ENCODE measurements around the gene SLC2A1. TPM values are rescaled to one million over a fixed set of nuclear protein-coding genes. Genes with fewer than 3 reads are reported as not detected.

SLC2A1 gene
- total and polyA plus RNA-seq, 11 donors = 10.6 to 196 (median 29.9) TPM

DNA sequence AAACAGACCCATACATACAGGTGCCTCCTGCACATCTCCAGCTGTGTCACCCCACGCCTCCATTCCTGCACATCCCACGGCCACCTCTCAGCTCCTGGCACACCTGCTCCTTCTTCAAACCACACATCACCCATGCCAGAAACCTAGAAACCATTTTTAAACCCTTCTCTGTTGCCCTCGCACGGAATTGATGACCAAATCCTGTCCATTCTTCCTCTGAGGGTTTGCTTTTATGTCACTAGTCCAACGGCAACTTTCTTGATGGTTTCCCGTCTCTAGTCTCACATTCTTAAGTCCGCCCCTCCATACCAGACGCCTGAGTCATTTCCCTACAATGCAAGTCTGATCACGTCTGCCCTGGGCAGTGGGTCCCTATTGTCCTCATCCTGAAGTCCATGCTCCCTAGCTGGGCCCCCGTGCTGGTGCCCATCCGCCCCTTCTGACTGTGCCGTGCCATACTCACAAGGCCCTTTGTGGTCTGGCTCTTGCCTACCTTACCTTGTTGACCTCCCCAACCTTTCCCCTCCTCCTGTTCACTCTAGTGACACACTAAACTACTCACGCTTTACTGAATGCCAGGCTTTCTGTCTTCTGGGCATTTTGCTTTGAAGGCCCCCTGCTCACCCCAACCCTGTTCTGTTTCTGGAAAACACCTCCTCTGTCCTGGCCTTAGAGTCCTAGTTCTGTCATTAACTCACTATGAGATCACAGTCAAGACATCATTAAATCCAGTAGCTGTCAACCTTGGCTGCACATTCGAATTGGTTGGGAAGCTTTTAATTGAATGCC lies 17.6 kb downstream of the SLC2A1 start:
- 52 to 62% (median 55%) methylated on average over 14 of the region's 14 CpGs for WGBS, 4 donors
- ATAC-seq = peak in 2 of 4 donors; percentile 4 to 33

DNA sequence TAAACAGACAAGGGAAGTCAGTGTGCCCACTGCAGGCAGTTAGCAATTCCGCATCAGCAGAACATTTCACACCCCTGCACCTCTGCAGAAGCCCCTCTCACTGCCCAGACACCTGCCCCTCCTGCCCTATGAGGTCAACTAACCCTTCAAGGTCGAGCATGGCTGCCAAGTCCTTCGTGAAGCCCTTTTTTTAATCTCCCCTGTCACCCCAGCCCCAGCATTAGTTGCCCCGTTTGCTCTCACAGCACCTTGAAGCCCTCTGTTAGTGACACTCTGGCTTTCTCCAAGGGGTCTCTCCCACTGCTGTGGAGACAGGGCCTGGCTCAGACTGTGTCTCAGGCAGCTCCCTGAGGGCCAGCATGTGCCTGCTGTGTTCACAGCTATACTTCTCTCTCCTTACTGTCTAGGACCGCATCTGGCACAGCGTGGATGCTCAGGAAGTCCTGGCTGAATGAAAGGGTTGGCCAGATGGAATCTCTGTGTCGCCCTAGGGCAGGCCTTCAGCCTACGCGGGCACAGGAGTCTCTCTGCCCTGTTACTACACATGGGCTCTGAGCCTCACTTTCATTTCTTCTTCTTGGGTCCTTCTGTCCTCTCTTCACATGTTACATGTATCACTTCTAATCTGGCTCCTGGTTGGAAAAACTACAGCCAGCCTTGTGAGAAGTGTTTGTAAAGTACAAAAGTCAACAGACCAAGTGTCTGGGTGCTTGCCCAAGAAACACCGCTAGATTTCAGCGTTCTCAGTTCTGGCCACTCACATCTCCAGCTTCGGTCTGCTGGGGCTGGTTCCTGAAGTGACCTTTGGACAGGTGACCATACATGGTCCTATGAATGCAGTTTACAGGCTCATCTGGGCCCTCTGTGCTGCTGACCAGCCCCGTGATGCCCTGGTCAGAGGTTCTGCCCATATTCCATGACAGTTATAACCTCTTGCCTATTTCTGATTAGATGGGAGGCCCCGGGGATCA lies 19.7 kb downstream of the SLC2A1 start:
- DNase-seq = no peak
- intact Hi-C loops (cut with DNase I) = no loop called here
- TF ChIP-seq, protein P1, sequence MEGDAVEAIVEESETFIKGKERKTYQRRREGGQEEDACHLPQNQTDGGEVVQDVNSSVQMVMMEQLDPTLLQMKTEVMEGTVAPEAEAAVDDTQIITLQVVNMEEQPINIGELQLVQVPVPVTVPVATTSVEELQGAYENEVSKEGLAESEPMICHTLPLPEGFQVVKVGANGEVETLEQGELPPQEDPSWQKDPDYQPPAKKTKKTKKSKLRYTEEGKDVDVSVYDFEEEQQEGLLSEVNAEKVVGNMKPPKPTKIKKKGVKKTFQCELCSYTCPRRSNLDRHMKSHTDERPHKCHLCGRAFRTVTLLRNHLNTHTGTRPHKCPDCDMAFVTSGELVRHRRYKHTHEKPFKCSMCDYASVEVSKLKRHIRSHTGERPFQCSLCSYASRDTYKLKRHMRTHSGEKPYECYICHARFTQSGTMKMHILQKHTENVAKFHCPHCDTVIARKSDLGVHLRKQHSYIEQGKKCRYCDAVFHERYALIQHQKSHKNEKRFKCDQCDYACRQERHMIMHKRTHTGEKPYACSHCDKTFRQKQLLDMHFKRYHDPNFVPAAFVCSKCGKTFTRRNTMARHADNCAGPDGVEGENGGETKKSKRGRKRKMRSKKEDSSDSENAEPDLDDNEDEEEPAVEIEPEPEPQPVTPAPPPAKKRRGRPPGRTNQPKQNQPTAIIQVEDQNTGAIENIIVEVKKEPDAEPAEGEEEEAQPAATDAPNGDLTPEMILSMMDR (IDR thresholded peaks at IDR 0.05) = no peak
- no peaks in the 10 kb centered on the region for H3K9me3 ChIP-seq
- H3K27ac ChIP-seq = peak overlapping the region in 1 of 12 donors; percentile 73
- no peak for ATAC-seq
- H3K27me3 ChIP-seq = no peaks in the 10 kb centered on the region
- no peak overlapping the region for H3K4me3 ChIP-seq
- H3K4me1 ChIP-seq = peaks cover 7 to 93% (median 55%) of the 10 kb centered on the region in 12 donors
- peaks cover 0 to 12% (median 0%) of the 10 kb centered on the region in 9 donors for H3K36me3 ChIP-seq
- WGBS, 4 donors = 81 to 86% (median 84%) methylated on average over 14 of the region's 14 CpGs

More for the DNA sequence above, 17.6 kb downstream of the SLC2A1 start:
- Histone ChIP-seq H3K27me3 (no peaks in the 10 kb centered on the region), H3K9me3 (no peaks in the 10 kb centered on the region), H3K4me3 (no peak overlapping the region), H3K4me1 (peaks cover 7 to 98% (median 69%) of the 10 kb centered on the region in 12 donors), H3K36me3 (peaks cover 0 to 12% (median 0%) of the 10 kb centered on the region in 9 donors), H3K27ac (peak overlapping the region in 11 of 12 donors; percentile 62 to 92 (median 82))
- intact Hi-C loops (cut with DNase I) = no loop called here
- DNase-seq = peak in 2 of 5 donors; percentile 13 to 65
- TF ChIP-seq, protein P1 (IDR thresholded peaks at IDR 0.05) = no peak
- no peak for TF ChIP-seq POLR2A (IDR thresholded peaks at IDR 0.05)

DNA sequence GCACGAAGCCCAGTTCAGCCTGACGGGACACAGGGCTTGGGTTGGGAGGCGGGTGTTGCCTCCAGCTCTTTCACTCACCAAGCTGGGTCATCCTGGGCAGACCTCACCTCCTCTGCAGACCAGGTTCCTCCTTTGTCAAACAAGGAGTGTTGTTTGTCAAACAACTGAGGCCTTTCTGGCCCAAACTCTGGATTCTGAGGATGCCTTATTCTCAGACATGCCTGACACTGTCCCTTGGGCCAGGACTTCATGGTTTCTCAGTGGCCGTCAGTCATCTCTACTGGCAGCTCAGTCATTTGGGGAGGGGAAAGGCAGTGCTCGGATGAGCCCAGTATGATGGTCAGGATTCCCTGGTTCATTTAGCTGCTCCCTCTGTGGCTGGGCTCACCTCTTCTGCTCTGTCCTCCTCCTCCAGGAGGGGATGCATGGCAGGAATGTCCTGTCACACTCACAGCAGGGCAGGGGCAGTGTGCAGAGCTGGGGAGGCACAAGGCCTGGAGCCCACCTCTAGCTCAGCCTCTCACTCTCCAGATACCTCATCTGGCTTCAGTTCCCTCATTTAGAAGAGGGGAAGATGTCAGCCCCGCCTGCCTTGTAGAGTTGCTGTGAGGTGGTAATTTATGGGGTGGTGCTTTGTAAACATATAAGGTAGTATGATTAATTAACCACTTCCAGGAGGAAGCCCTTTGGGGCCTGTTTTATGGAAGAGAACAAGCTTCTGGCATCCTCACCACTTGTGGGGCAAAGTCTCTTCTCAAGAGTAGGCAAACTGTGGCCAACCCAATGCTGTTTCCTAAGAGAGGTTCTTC lies 20.6 kb downstream of the SLC2A1 start:
- no peak for ATAC-seq

More for the DNA sequence above, 20.6 kb downstream of the SLC2A1 start:
- Histone ChIP-seq H3K9me3 (no peaks in the 10 kb centered on the region), H3K27ac (peak overlapping the region in 1 of 12 donors; percentile 73), H3K27me3 (no peaks in the 10 kb centered on the region), H3K4me1 (peaks cover 7 to 93% (median 47%) of the 10 kb centered on the region in 12 donors), H3K36me3 (peaks cover 0 to 12% (median 0%) of the 10 kb centered on the region in 9 donors), H3K4me3 (no peak overlapping the region)
- DNase-seq = no peak
- 86 to 96% (median 94%) methylated on average over 6 of the region's 6 CpGs for WGBS, 4 donors
- intact Hi-C loops (cut with DNase I) = no loop called here
- TF ChIP-seq, protein P1 (IDR thresholded peaks at IDR 0.05) = no peak
- no peak for TF ChIP-seq POLR2A (IDR thresholded peaks at IDR 0.05)
